ENCODE data around the gene IFITM10. TPM values are rescaled to one million over a fixed set of nuclear protein-coding genes. Genes with fewer than 3 reads are reported as not detected.

The IFITM10 gene
- total RNA-seq, 1 experiment from 2014 or later, result 2.0 TPM

- Mint-ChIP-seq H3K4me3 (ENCODE audit: unreplicated experiment) (no peak overlapping the region), H3K36me3 (ENCODE audit: insufficient read depth, unreplicated experiment) (peaks cover 60% of the 10 kb centered on the region), H3K27ac (ENCODE audit: low read depth, unreplicated experiment) (no peak overlapping the region), H3K4me1 (ENCODE audit: insufficient read depth, unreplicated experiment) (peaks cover 4% of the 10 kb centered on the region), H3K9me3 (ENCODE audit: unreplicated experiment) (no peaks in the 10 kb centered on the region), H3K27me3 (ENCODE audit: insufficient read depth, unreplicated experiment) (no peaks in the 10 kb centered on the region)
- intact Hi-C loops (cut with micrococcal nuclease), result no loop called here
- DNase-seq (ENCODE audit: unreplicated experiment), result no peak
- no TSS peak for BruUV-seq (replicated peaks)
- ChIA-PET POLR2A (interaction anchor here (0.6 to 1.3 kb wide), 5 partner anchors 9 to 496 kb away, joined by 3 to 5 read pairs (median 3); partner anchors contain the start of gene CTSD), CTCF (interaction anchor here (1.6 kb wide), 1 partner anchor 77 kb away, joined by 6 read pairs; no protein-coding TSS in a partner anchor)
- no peak for TF ChIP-seq CTCF (IDR thresholded peaks at IDR 0.05; ENCODE audit: unreplicated experiment)
These were observed 4.9 kb upstream of the IFITM10 start for GRCh38 chr11:1755344-1755691.

DNA sequence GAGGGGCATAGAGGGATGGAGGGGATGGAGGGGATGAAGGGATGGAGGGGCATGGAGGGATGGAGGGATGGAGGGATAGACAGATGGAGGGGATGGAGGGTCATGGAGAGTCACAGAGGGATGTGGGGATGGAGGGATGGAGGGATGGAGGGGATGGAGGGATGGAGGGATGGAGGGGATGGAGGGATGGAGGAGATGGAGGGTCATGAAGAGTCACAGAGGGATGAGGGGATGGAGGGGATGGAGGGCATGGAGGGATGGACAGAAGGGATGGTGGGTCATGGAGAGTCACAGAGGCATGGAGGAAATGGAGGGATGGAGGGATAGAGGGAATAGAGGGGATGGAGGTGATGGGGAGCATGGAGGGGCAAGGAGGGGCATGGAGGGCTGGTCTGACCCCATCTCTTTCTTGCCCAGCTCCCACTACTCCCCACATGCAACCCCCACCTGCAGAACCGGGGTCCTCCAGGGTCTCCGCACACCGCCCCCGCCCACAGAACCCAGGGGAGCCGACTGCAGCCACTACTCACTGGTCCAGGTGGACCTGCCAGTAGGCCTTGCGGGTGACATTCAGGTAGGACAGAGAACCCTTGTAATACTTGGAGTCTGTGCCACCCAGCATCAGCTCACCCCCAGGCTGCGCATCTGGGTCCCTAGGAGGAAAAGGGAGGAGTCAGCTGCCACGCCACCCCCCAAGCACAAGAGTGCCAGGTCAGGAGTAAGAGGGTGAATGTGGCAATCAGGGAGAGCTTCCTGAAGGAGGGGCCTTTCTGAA, 4.2 kb upstream of the IFITM10 start:
- H3K9me3 Mint-ChIP-seq (ENCODE audit: unreplicated experiment), result no peaks in the 10 kb centered on the region
- H3K36me3 Mint-ChIP-seq (ENCODE audit: insufficient read depth, unreplicated experiment), result peaks cover 68% of the 10 kb centered on the region
- no peak for DNase-seq (ENCODE audit: unreplicated experiment)
- H3K4me3 Mint-ChIP-seq (ENCODE audit: unreplicated experiment), result no peak overlapping the region
- no TSS peak for BruUV-seq (replicated peaks)
- peaks cover 12% of the 10 kb centered on the region for H3K4me1 Mint-ChIP-seq (ENCODE audit: insufficient read depth, unreplicated experiment)
- CTCF ChIA-PET, result interaction anchor here (0.6 to 1.6 kb wide), 2 partner anchors 8 to 78 kb away, joined by 3 to 6 read pairs; no protein-coding TSS in a partner anchor
- no peaks in the 10 kb centered on the region for H3K27me3 Mint-ChIP-seq (ENCODE audit: insufficient read depth, unreplicated experiment)
- POLR2A ChIA-PET, result interaction anchor here (0.6 to 1.3 kb wide), 3 partner anchors 16 to 495 kb away, joined by 3 to 5 read pairs (median 3); no protein-coding TSS in a partner anchor
- TF ChIP-seq CTCF (IDR thresholded peaks at IDR 0.05; ENCODE audit: unreplicated experiment), result no peak
- no peak overlapping the region for H3K27ac Mint-ChIP-seq (ENCODE audit: low read depth, unreplicated experiment)
- intact Hi-C loops (cut with micrococcal nuclease), result no loop called here

- intact Hi-C loops (cut with micrococcal nuclease), result no loop called here
- Mint-ChIP-seq H3K4me1 (ENCODE audit: insufficient read depth, unreplicated experiment) (peaks cover 15% of the 10 kb centered on the region), H3K27ac (ENCODE audit: low read depth, unreplicated experiment) (no peak overlapping the region), H3K4me3 (ENCODE audit: unreplicated experiment) (no peak overlapping the region), H3K27me3 (ENCODE audit: insufficient read depth, unreplicated experiment) (no peaks in the 10 kb centered on the region), H3K9me3 (ENCODE audit: unreplicated experiment) (no peaks in the 10 kb centered on the region), H3K36me3 (ENCODE audit: insufficient read depth, unreplicated experiment) (peaks cover 73% of the 10 kb centered on the region)
- no TSS peak for BruUV-seq (replicated peaks)
- no peak for DNase-seq (ENCODE audit: unreplicated experiment)
- TF ChIP-seq CTCF (IDR thresholded peaks at IDR 0.05; ENCODE audit: unreplicated experiment), result no peak
- CTCF ChIA-PET, result interaction anchor here (0.6 to 1.6 kb wide), 2 partner anchors 8 to 79 kb away, joined by 3 to 6 read pairs; no protein-coding TSS in a partner anchor
- POLR2A ChIA-PET, result interaction anchor here (1.3 kb wide), 1 partner anchor 79 kb away, joined by 3 read pairs; no protein-coding TSS in a partner anchor
These were observed 3.5 kb upstream of the IFITM10 start for GRCh38 chr11:1753929-1754305.

DNA sequence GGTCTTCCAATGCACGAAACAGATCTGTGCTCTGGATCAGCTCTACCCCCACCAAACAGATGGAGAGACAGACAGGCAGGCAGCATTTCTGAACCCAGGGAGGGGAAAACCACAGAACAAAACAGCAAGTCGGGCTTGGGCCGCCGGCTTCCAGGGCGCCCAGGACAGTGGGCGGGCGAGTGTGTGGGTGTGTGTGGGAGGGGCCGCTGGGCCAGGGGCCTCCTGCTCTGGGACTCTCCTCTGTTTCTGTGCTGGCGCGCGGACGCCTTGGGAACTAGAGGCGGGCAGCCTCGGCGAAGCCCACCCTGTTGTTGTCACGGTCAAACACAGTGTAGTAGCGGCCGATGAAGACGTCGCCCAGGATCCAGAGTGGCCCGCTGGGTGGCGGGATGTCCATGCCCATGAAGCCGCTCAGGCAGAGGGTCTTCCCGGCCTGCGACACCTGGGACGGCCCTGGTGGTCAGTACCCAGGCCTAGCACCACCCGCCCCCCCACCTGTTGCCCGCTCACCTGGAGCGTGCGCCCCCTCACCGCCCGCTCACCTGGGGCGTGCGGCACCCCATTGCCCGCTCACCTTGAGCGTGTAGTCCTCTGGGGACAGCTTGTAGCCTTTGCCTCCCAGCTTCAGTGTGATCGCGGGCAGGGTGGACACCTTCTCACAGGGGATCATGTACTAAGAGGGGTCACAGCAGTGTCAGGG, 3.0 kb upstream of the IFITM10 start:
- no peak overlapping the region for H3K4me3 Mint-ChIP-seq (ENCODE audit: unreplicated experiment)
- H3K27me3 Mint-ChIP-seq (ENCODE audit: insufficient read depth, unreplicated experiment), result no peaks in the 10 kb centered on the region
- intact Hi-C loops (cut with micrococcal nuclease), result no loop called here
- DNase-seq (ENCODE audit: unreplicated experiment), result no peak
- peaks cover 15% of the 10 kb centered on the region for H3K4me1 Mint-ChIP-seq (ENCODE audit: insufficient read depth, unreplicated experiment)
- no peak overlapping the region for H3K27ac Mint-ChIP-seq (ENCODE audit: low read depth, unreplicated experiment)
- BruUV-seq (replicated peaks), result no TSS peak
- H3K9me3 Mint-ChIP-seq (ENCODE audit: unreplicated experiment), result no peaks in the 10 kb centered on the region
- no peak for TF ChIP-seq CTCF (IDR thresholded peaks at IDR 0.05; ENCODE audit: unreplicated experiment)
- ChIA-PET CTCF (interaction anchor here (0.6 to 2.8 kb wide), 3 partner anchors 9 to 79 kb away, joined by 3 to 11 read pairs (median 3); no protein-coding TSS in a partner anchor), POLR2A (interaction anchor here (1.3 to 7.8 kb wide), 3 partner anchors 8 to 79 kb away, joined by 3 to 107 read pairs (median 16); partner anchors contain the start of genes CTSD and SYT8)
- peaks cover 73% of the 10 kb centered on the region for H3K36me3 Mint-ChIP-seq (ENCODE audit: insufficient read depth, unreplicated experiment)
